Activated B cell treated with CpG ODN at 0.5 μM for 24 hours (primary cell): ENCODE measurements around the gene STX2. TPM values are rescaled to one million over a fixed set of nuclear protein-coding genes. Genes with fewer than 3 reads are reported as not detected.
"Not testable (repeated sequence)": the region's sequence is repeated elsewhere in the genome, so short reads cannot be mapped to it uniquely, and the experiment has no call there.

Experiments
- ATAC-seq: fragments of 200-7000 bp; cut with Tn5 transposase; one replicate; pipeline ENCODE4 v1.10.0; 2021; ENCODE audit warnings: low read depth, mild to moderate bottlenecking, moderate library complexity
- CTCF ChIA-PET: fragments of 350-600 bp; sonication (Branson Sonifier 250); formaldehyde crosslinking; loops from one replicate; lab custom pipeline; 2021; ENCODE audit warnings: antibody characterized with exemption; lab: Charles Lee
- POLR2A ChIA-PET: fragments of 350-600 bp; sonication (Branson Sonifier 250); formaldehyde crosslinking; loops from one replicate; lab custom pipeline; 2021; ENCODE audit warnings: antibody characterized with exemption; lab: Charles Lee
- DNase-seq: peaks from one replicate; pipeline ENCODE4 v3.0.0; 2022
- H3K27ac Mint-ChIP-seq: one replicate; pipeline ENCODE4 v1.8.0; 2020; ENCODE audit warnings: mixed read lengths
- H3K27me3 Mint-ChIP-seq: one replicate; pipeline ENCODE4 v1.8.0; 2021; ENCODE audit warnings: mixed read lengths
- H3K36me3 Mint-ChIP-seq: one replicate; pipeline ENCODE4 v1.8.0; 2021; ENCODE audit warnings: low read depth, mixed read lengths
- H3K4me1 Mint-ChIP-seq: one replicate; pipeline ENCODE4 v1.8.0; 2021; ENCODE audit warnings: mixed read lengths
- H3K4me3 Mint-ChIP-seq: one replicate; pipeline ENCODE4 v1.8.0; 2020; ENCODE audit warnings: mild to moderate bottlenecking, mixed read lengths
- H3K9me3 Mint-ChIP-seq: one replicate; pipeline ENCODE4 v1.8.0; 2020; ENCODE audit warnings: mixed read lengths
- intact Hi-C: fragments of 100-400 bp; cut with micrococcal nuclease; formaldehyde crosslinking; loops from one replicate; pipeline ENCODE4 v1.15.1; 2024
- total RNA-seq: library from RNA; stranded (reverse); gene quantifications from 2 replicates; pipeline ENCODE4 v1.2.3, GENCODE V29; 2022
- TF ChIP-seq, protein P1 (sequence below): fragments of 200-600 bp; IDR thresholded peaks from one replicate; pipeline ENCODE4 v1.8.0; 2022; ENCODE audit warnings: antibody characterized with exemption, mild to moderate bottlenecking

STX2 gene
- total RNA-seq, 1 donor from 2014 or later, result 11.0 TPM

DNA sequence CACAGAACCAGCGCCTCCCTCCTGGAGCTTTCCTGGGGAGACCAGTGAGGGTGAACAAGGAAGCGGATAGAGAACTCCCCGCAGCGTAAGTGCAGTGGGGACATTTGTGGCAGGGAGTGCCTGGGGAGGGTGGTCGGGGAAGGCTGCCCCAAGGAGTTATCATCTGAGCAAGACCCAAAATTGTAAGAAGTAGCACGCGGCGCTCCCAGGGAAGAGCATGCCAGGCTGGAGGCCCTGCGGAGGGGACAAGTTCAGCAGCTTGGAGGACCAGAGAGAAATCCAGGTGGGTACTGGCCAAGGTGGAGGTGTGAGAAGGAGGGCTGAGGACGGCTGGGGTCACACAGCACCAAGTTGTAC lies 76.8 kb downstream of the STX2 start:
- H3K4me3 Mint-ChIP-seq, result peak overlapping the region; percentile 8
- H3K36me3 Mint-ChIP-seq, result no peaks in the 10 kb centered on the region
- no peaks in the 10 kb centered on the region for H3K9me3 Mint-ChIP-seq
- CTCF ChIA-PET, result no interaction called here
- DNase-seq, result no peak
- peaks cover 7% of the 10 kb centered on the region for H3K27me3 Mint-ChIP-seq
- H3K27ac Mint-ChIP-seq, result no peak overlapping the region
- peaks cover 10% of the 10 kb centered on the region for H3K4me1 Mint-ChIP-seq
- TF ChIP-seq, protein P1, sequence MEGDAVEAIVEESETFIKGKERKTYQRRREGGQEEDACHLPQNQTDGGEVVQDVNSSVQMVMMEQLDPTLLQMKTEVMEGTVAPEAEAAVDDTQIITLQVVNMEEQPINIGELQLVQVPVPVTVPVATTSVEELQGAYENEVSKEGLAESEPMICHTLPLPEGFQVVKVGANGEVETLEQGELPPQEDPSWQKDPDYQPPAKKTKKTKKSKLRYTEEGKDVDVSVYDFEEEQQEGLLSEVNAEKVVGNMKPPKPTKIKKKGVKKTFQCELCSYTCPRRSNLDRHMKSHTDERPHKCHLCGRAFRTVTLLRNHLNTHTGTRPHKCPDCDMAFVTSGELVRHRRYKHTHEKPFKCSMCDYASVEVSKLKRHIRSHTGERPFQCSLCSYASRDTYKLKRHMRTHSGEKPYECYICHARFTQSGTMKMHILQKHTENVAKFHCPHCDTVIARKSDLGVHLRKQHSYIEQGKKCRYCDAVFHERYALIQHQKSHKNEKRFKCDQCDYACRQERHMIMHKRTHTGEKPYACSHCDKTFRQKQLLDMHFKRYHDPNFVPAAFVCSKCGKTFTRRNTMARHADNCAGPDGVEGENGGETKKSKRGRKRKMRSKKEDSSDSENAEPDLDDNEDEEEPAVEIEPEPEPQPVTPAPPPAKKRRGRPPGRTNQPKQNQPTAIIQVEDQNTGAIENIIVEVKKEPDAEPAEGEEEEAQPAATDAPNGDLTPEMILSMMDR, result no peak
- ATAC-seq, result no peak
- intact Hi-C loops, result no loop called here
- POLR2A ChIA-PET, result no interaction called here

DNA sequence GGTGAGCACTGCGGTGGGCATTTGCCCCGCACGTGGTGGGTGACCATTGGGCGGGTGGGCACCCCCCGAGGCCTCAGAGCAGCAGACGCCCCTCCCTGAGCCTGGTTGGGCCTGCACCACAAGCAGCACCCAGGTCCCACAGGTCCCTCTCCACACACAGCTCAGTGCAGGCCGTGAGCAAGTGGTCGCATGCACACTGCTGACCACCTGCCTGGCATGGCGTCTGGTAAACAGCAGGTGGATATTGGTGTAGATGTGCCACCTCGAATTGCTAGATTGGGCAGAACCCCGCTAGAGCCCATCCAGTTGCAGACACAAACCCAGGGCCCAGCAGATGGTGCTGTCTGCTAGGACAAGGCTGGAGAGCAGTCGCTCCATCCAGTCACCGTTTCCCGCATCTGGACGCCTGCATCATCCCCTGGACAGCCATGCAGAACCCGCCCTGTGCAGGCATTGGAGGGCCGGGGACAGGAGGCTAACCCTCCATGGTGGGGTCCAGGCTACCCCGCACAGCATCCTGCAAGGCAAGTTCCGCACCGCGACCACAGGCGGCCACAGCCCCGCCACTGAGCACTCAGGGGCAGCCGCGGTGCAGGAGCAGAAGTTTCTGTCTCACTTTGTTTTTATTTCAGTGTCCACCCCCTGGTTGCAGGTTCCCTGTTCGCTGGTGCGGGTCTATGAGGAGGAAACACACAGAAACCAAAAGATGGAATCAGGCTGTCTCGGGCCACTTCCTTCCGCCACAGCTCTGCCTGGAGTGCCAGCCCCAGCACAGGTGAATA lies 77.3 kb downstream of the STX2 start:
- H3K4me1 Mint-ChIP-seq, result peaks cover 10% of the 10 kb centered on the region
- no peaks in the 10 kb centered on the region for H3K36me3 Mint-ChIP-seq
- H3K27ac Mint-ChIP-seq, result no peak overlapping the region
- CTCF ChIA-PET, result no interaction called here
- intact Hi-C loops, result loop anchor here (1.0 kb wide), 1 partner anchor 58 kb away; no protein-coding TSS in a partner anchor
- H3K4me3 Mint-ChIP-seq, result peak overlapping the region; percentile 9
- DNase-seq (no peak), ATAC-seq (peak; percentile 34)
- H3K27me3 Mint-ChIP-seq, result peaks cover 7% of the 10 kb centered on the region
- TF ChIP-seq, protein P1, result no peak
- POLR2A ChIA-PET, result no interaction called here
- H3K9me3 Mint-ChIP-seq, result no peaks in the 10 kb centered on the region

DNA sequence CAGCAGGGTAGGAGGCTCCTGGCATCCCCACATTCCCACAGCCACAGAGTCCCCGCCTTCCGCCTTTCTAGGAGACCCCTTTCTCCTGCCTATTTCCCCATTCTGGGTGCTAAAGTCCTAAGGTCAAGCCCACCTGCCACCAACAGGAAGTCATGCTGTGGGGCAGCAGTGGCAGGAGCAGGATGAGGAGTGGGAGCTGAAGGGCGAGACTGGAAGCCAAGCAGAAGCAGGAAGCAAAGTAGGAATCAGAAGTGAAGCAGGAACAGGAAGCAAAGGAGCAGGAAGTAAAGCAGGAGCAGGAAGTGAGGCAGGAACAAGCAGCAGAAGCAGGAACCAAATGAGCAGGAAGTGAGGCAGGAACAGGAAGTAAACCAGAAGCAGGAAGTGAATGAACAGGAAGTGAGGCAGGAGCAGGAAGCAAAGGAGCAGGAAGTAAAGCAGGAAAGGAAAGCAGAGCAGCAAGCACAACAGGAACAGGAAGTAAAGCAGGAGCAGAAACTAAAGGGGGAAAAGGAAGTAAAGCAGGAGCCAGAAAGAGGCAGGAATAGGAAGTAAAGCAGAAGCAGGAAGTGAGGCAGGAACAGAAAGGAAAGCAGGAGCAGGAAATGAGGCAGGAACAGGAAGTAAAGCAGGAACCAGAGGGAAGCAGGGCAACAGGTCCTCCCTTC lies 84.7 kb downstream of the STX2 start:
- ChIA-PET POLR2A (no interaction called here), CTCF (no interaction called here)
- Mint-ChIP-seq H3K4me1 (peaks cover 13% of the 10 kb centered on the region), H3K27me3 (no peaks in the 10 kb centered on the region), H3K9me3 (peaks cover 9% of the 10 kb centered on the region), H3K27ac (peak overlapping the region; percentile 80), H3K4me3 (no peak overlapping the region), H3K36me3 (peaks cover 2% of the 10 kb centered on the region)
- TF ChIP-seq, protein P1, result no peak
- ATAC-seq (no peak), DNase-seq (no peak)
- intact Hi-C loops, result no loop called here

DNA sequence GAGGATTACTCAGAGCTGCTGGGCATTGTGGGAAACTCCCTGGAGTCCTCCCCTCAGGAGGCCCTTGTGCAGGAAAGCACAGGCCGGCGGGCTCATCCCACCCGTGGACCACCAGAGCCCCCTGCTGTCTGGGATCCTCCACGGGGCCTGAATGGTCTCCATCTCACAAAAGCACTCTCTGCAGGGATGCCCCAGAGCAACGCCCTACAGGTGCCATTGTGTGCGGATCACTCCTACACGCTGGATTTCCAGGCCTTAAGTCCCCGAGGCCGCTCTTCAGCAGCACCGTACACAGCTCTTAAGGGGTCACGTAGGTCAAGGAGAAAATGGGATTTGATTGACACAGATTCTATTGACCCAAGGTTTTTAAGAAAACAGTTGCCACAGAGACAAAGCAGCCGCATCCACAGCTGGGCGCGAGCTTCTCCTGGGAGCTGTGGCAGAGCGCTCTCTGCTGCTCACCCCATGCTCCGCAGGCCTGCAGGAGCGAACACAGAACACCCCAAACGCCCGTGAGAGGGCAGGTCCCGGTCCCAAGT lies 86.3 kb downstream of the STX2 start:
- peaks cover 15% of the 10 kb centered on the region for H3K4me1 Mint-ChIP-seq
- H3K9me3 Mint-ChIP-seq, result peaks cover 9% of the 10 kb centered on the region
- H3K27me3 Mint-ChIP-seq, result peaks cover 5% of the 10 kb centered on the region
- CTCF ChIA-PET, result no interaction called here
- ATAC-seq (no peak), DNase-seq (no peak)
- H3K36me3 Mint-ChIP-seq, result peaks cover 2% of the 10 kb centered on the region
- POLR2A ChIA-PET, result no interaction called here
- TF ChIP-seq, protein P1, result no peak
- H3K27ac Mint-ChIP-seq, result no peak overlapping the region
- intact Hi-C loops, result no loop called here
- no peak overlapping the region for H3K4me3 Mint-ChIP-seq

DNA sequence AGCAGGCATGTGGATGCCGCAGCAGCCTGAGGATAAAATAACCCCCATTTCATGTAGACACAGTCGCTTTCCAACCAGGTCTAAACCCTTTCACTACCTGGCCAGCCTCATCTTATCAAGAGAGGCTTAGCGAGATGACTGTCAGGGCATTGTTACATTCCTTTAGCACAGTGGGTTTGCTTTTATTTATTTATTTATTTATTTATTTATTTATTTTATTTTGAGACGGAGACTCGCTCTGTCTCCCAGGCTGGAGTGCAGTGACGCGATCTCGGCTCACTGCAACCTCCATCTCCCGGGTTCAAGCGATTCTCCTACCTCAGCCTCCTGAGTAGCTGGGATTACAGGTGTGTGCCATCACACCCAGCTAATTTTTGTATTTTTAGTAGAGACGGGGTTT lies 87.0 kb downstream of the STX2 start:
- POLR2A ChIA-PET, intact Hi-C loops, H3K36me3 Mint-ChIP-seq, DNase-seq, H3K27ac Mint-ChIP-seq, H3K4me3 Mint-ChIP-seq, H3K9me3 Mint-ChIP-seq, CTCF ChIA-PET, H3K27me3 Mint-ChIP-seq, ATAC-seq: not testable (repeated sequence)
- peaks cover 16% of the 10 kb centered on the region for H3K4me1 Mint-ChIP-seq
